DOHH2 (cell line): ENCODE measurements around the gene ERG.

Experiments used
- CTCF ChIP-seq: fragments of 200-600 bp; sonication (generic); IDR thresholded peaks from one replicate; pipeline ENCODE4 v1.5.1; 2014; ENCODE audit warnings: antibody characterized with exemption, mild to moderate bottlenecking, low read depth, low read length; ENCODE audit not compliant: poor library complexity, severe bottlenecking
- EZH2phosphoT487 ChIP-seq: fragments of 200-600 bp; sonication (generic); IDR thresholded peaks from 2 replicates; pipeline ENCODE4 v1.6.1; 2017; ENCODE audit warnings: borderline replicate concordance, mild to moderate bottlenecking, antibody characterized with exemption, low read length, moderate library complexity, mixed read lengths

- TF ChIP-seq CTCF (no peak), EZH2phosphoT487 (no peak)
These were observed 6.3 kb downstream of the ERG start for GRCh38 chr21:38492007-38492406.
